ENCODE data around the gene NOTCH1. TPM values are rescaled to one million over a fixed set of nuclear protein-coding genes. Genes with fewer than 3 reads are reported as not detected.

Gene NOTCH1
- polyA plus RNA-seq, 1 donor from 2014 or later, result 0.15 TPM

DNA sequence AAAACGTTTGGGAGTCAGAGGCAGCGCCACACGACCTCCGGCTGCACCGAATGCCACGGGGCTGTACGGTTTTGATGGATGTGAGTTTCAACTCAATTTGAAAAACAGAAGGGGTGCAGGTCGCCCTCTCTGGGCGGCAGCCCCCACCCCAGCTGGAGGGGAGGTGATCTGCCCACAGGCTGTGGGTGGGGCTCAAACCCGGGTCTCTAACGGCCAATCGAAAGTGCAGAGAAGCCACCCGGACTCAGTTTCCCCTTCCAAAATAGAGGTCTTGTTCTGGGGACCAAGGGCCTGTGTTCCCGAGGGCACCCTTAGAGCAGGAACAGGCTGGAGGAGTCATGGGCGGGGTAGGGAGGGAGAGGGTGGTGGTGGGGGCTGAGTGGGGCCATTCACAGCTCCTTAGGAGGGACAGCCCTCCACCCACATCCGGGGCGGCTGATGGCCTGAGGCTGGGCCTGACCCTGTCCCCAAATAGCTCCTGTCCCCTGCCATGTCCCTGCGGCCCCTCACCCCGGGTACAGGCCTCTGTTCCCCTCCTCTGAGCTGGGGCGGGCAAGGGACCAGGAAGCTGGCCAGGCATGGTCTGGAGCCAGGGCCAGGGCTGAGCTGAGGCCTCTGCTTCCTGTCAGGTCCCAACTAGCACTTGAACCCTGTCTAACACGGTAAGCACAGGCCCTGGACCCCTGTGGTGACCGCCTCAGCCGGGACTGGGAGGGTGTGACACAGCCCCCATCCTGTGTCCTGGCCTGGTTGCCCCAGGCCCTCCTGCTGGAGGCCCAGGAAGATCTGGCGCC, 22.6 kb upstream of the NOTCH1 start:
- TF ChIP-seq RAD21 (conservative IDR thresholded peaks at IDR 0.05), result no peak
- TF ChIP-seq EP300 (conservative IDR thresholded peaks at IDR 0.05; ENCODE audit: poor library complexity, severe bottlenecking), result no peak
- TF ChIP-seq TAF1 (IDR thresholded peaks at IDR 0.05; ENCODE audit: low read depth), result no peak
- no peak for TF ChIP-seq SMC3 (conservative IDR thresholded peaks at IDR 0.05; ENCODE audit: poor library complexity)
- TF ChIP-seq, protein P1, sequence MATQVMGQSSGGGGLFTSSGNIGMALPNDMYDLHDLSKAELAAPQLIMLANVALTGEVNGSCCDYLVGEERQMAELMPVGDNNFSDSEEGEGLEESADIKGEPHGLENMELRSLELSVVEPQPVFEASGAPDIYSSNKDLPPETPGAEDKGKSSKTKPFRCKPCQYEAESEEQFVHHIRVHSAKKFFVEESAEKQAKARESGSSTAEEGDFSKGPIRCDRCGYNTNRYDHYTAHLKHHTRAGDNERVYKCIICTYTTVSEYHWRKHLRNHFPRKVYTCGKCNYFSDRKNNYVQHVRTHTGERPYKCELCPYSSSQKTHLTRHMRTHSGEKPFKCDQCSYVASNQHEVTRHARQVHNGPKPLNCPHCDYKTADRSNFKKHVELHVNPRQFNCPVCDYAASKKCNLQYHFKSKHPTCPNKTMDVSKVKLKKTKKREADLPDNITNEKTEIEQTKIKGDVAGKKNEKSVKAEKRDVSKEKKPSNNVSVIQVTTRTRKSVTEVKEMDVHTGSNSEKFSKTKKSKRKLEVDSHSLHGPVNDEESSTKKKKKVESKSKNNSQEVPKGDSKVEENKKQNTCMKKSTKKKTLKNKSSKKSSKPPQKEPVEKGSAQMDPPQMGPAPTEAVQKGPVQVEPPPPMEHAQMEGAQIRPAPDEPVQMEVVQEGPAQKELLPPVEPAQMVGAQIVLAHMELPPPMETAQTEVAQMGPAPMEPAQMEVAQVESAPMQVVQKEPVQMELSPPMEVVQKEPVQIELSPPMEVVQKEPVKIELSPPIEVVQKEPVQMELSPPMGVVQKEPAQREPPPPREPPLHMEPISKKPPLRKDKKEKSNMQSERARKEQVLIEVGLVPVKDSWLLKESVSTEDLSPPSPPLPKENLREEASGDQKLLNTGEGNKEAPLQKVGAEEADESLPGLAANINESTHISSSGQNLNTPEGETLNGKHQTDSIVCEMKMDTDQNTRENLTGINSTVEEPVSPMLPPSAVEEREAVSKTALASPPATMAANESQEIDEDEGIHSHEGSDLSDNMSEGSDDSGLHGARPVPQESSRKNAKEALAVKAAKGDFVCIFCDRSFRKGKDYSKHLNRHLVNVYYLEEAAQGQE (IDR thresholded peaks at IDR 0.05; ENCODE audit: borderline replicate concordance), result no peak
- no peak for TF ChIP-seq POLR2AphosphoS5 (IDR thresholded peaks at IDR 0.05)
- TF ChIP-seq EZH2 (IDR thresholded peaks at IDR 0.05; ENCODE audit: borderline replicate concordance, insufficient read depth, low read length, poor library complexity, severe bottlenecking), result no peak
- TF ChIP-seq, protein P2, sequence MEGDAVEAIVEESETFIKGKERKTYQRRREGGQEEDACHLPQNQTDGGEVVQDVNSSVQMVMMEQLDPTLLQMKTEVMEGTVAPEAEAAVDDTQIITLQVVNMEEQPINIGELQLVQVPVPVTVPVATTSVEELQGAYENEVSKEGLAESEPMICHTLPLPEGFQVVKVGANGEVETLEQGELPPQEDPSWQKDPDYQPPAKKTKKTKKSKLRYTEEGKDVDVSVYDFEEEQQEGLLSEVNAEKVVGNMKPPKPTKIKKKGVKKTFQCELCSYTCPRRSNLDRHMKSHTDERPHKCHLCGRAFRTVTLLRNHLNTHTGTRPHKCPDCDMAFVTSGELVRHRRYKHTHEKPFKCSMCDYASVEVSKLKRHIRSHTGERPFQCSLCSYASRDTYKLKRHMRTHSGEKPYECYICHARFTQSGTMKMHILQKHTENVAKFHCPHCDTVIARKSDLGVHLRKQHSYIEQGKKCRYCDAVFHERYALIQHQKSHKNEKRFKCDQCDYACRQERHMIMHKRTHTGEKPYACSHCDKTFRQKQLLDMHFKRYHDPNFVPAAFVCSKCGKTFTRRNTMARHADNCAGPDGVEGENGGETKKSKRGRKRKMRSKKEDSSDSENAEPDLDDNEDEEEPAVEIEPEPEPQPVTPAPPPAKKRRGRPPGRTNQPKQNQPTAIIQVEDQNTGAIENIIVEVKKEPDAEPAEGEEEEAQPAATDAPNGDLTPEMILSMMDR (IDR thresholded peaks at IDR 0.05; ENCODE audit: poor library complexity, severe bottlenecking), result no peak
- TF ChIP-seq MXI1 (conservative IDR thresholded peaks at IDR 0.05; ENCODE audit: poor library complexity, severe bottlenecking), result no peak
- H3K27ac ChIP-seq (ENCODE audit: low read length), result no peak overlapping the region

DNA sequence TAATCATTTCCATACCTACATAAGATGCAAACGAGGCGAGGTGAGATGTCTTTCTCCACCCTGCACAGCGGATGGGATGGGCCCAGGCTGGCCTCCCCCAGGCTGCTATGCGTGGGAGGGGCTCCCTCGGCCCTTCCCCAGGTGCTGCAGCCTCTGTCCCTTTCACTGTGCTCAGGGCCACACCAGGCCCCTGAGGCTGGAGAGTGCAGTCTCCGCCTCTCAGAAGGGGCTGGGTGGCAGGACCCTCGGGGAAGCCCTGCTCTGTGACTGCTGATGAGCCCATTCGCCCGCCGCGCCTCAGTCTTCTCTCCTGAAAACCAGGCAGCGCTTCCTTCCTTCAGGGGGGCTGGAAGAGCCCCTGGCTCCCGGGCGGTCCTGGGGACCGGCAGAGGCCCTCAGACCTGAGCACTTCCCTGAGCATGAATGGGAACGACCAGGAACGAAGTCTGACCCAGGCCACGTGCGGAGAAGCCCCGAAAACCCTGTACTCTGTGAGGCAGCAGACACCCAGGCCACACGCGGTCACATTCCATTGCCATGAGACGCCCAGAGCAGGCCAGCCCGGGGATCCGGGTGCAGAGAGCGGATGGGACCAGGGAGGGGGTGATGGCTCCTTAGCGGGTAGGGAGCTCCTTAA, 21.9 kb upstream of the NOTCH1 start:
- Histone ChIP-seq H4K20me1 (ENCODE audit: insufficient read depth) (no peaks in the 10 kb centered on the region), H3K36me3 (ENCODE audit: insufficient read depth, low read length) (no peaks in the 10 kb centered on the region), H3K9me2 (ENCODE audit: insufficient read depth, low read length) (no peaks in the 10 kb centered on the region), H2AFZ (ENCODE audit: low read depth, low read length) (no peak overlapping the region), H3K79me2 (replicated peaks; ENCODE audit: insufficient read depth, low read length) (no peaks in the 10 kb centered on the region), H3K9ac (ENCODE audit: low read length) (no peak overlapping the region), H3K4me2 (ENCODE audit: low read length) (no peak overlapping the region), H3K27ac (ENCODE audit: low read length) (no peak overlapping the region), H3K9me3 (ENCODE audit: low read length) (no peaks in the 10 kb centered on the region), H3K27me3 (ENCODE audit: insufficient read depth, low read depth, low read length) (no peaks in the 10 kb centered on the region), H3F3A (ENCODE audit: insufficient read depth, low read length, poor library complexity, severe bottlenecking) (no peaks in the 10 kb centered on the region), H3K4me3 (ENCODE audit: low read length) (no peak overlapping the region)
- TF ChIP-seq EP300 (conservative IDR thresholded peaks at IDR 0.05; ENCODE audit: poor library complexity, severe bottlenecking), result no peak

More for the DNA sequence above, 22.6 kb upstream of the NOTCH1 start:
- no peaks in the 10 kb centered on the region for H3K9me3 ChIP-seq (ENCODE audit: low read length)
- no peaks in the 10 kb centered on the region for H3K27me3 ChIP-seq (ENCODE audit: insufficient read depth, low read depth, low read length)
- no peak overlapping the region for H2AFZ ChIP-seq (ENCODE audit: low read depth, low read length)
- H3K4me2 ChIP-seq (ENCODE audit: low read length), result no peak overlapping the region
- no peaks in the 10 kb centered on the region for H3K79me2 ChIP-seq (replicated peaks; ENCODE audit: insufficient read depth, low read length)
- H3K36me3 ChIP-seq (ENCODE audit: insufficient read depth, low read length), result no peaks in the 10 kb centered on the region
- H3K9ac ChIP-seq (ENCODE audit: low read length), result no peak overlapping the region
- H3K4me3 ChIP-seq (ENCODE audit: low read length), result no peak overlapping the region
- no peaks in the 10 kb centered on the region for H3K9me2 ChIP-seq (ENCODE audit: insufficient read depth, low read length)
- no peaks in the 10 kb centered on the region for H3F3A ChIP-seq (ENCODE audit: insufficient read depth, low read length, poor library complexity, severe bottlenecking)
- no peaks in the 10 kb centered on the region for H4K20me1 ChIP-seq (ENCODE audit: insufficient read depth)
